GM12892 (cell line): ENCODE results near the gene FMR1NB.

Source experiments
- POLR2A ChIP-seq: IDR thresholded peaks from 2 replicates; pipeline ENCODE4 v1.6.1; 2011; ENCODE audit warnings: low read depth, low read length, control low read depth
- POLR2AphosphoS5 ChIP-seq: IDR thresholded peaks from 2 replicates; pipeline ENCODE4 v1.6.1; 2011; ENCODE audit warnings: low read depth, low read length, control low read depth
- TAF1 ChIP-seq: IDR thresholded peaks from 2 replicates; pipeline ENCODE4 v1.6.1; 2011; ENCODE audit warnings: low read depth, mild to moderate bottlenecking, control low read depth, low read length, borderline replicate concordance

DNA sequence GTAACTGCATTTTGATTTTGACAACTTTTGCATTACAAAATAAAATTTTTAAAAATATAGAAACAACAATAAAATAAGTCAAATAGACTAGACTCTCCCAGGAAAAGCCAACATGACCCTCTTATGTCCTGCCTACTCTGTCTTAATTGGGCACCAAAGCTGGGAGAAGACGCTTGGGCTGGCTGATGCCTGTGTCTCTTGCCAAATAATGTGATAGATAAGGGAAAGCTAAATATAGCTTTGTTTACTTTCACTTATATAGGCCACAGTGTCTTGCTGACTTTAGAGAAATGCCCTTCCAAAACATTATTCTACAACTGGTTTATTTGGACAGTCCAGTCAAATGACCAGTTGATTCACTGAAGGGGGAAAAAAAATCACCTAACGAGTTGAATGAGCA, 54.2 kb downstream of the FMR1NB start:
- no peak for TF ChIP-seq POLR2A
- TF ChIP-seq POLR2AphosphoS5 = no peak
- no peak for TF ChIP-seq TAF1
